Neural cell (in vitro differentiated cells): ENCODE data around the gene SYT2. TPM values are rescaled to one million over a fixed set of nuclear protein-coding genes. Genes with fewer than 3 reads are reported as not detected.
"Not testable (repeated sequence)": the region's sequence is repeated elsewhere in the genome, so short reads cannot be mapped to it uniquely, and the experiment has no call there.

ENCODE experiments used
- H2AFZ ChIP-seq: fragments of 200-600, 300-800 bp; sonication (generic), shearing (Covaris generic); 2 replicates; pipeline ENCODE4 v1.6.0; 2014; ENCODE audit warnings: low read depth, mild to moderate bottlenecking, antibody characterized with exemption, low read length, moderate library complexity
- H3F3A ChIP-seq: fragments of 200-600 bp; shearing (Covaris generic); 2 replicates; pipeline ENCODE4 v1.6.1; 2016; ENCODE audit warnings: mild to moderate bottlenecking, moderate library complexity, mixed read lengths, antibody characterized with exemption, low read length; ENCODE audit not compliant: insufficient read depth, poor library complexity, severe bottlenecking
- H3K27ac ChIP-seq: fragments of 200-600, 300-800 bp; sonication (generic), shearing (Covaris generic); 2 replicates; pipeline ENCODE4 v1.5.1; 2014; ENCODE audit warnings: mild to moderate bottlenecking, low read length, moderate library complexity
- H3K27me3 ChIP-seq: fragments of 300-800, 200-600 bp; sonication (generic), shearing (Covaris generic); 2 replicates; pipeline ENCODE4 v1.6.0; 2014; ENCODE audit warnings: mild to moderate bottlenecking, low read depth, low read length, moderate library complexity; ENCODE audit not compliant: insufficient read depth
- H3K36me3 ChIP-seq: fragments of 300-800, 200-600 bp; sonication (generic), shearing (Covaris generic); 2 replicates; pipeline ENCODE4 v1.5.1; 2014; ENCODE audit warnings: mild to moderate bottlenecking, antibody characterized with exemption, low read length, moderate library complexity; ENCODE audit not compliant: insufficient read depth
- H3K4me2 ChIP-seq: fragments of 300-800, 200-600 bp; sonication (generic), shearing (Covaris generic); 2 replicates; pipeline ENCODE4 v1.6.0; 2014; ENCODE audit warnings: mild to moderate bottlenecking, low read length
- H3K4me3 ChIP-seq: fragments of 300-800, 200-600 bp; sonication (generic), shearing (Covaris generic); 2 replicates; pipeline ENCODE4 v1.5.1; 2014; ENCODE audit warnings: mild to moderate bottlenecking, low read length, moderate library complexity
- H3K79me2 ChIP-seq: fragments of 200-600 bp; shearing (Covaris generic); replicated peaks from 2 replicates; pipeline ENCODE4 v1.6.0; 2014; ENCODE audit warnings: mild to moderate bottlenecking, low read length, moderate library complexity; ENCODE audit not compliant: insufficient read depth
- H3K9ac ChIP-seq: fragments of 300-800, 200-600 bp; sonication (generic), shearing (Covaris generic); 2 replicates; pipeline ENCODE4 v1.6.1; 2016; ENCODE audit warnings: mild to moderate bottlenecking, low read length, mixed read lengths
- H3K9me2 ChIP-seq: fragments of 200-600 bp; shearing (Covaris generic); 2 replicates; pipeline ENCODE4 v1.6.1; 2016; ENCODE audit warnings: mild to moderate bottlenecking, low read length, mixed read lengths; ENCODE audit not compliant: insufficient read depth
- H3K9me3 ChIP-seq: fragments of 200-600, 300-800 bp; sonication (generic), shearing (Covaris generic); 2 replicates; pipeline ENCODE4 v1.6.1; 2016; ENCODE audit warnings: mild to moderate bottlenecking, mixed run types, low read length, moderate library complexity, mixed read lengths
- H4K20me1 ChIP-seq: fragments of 200-600 bp; shearing (Covaris generic); 2 replicates; pipeline ENCODE4 v1.6.1; 2016; ENCODE audit warnings: mild to moderate bottlenecking, mixed run types; ENCODE audit not compliant: insufficient read depth
- CTCF ChIP-seq: fragments of 450-650 bp; IDR thresholded peaks from 2 replicates; pipeline ENCODE4 v1.5.1; 2014; ENCODE audit warnings: antibody characterized with exemption, mild to moderate bottlenecking, moderate library complexity; ENCODE audit not compliant: poor library complexity, severe bottlenecking
- EP300 ChIP-seq: fragments of 450-650 bp; conservative IDR thresholded peaks from 2 replicates; pipeline ENCODE4 v1.6.1; 2014; ENCODE audit warnings: antibody characterized with exemption, mild to moderate bottlenecking, moderate library complexity; ENCODE audit not compliant: poor library complexity, severe bottlenecking
- EZH2 ChIP-seq: fragments of 200-600, 300-800 bp; shearing (Covaris generic), sonication (generic); IDR thresholded peaks from 2 replicates; pipeline ENCODE4 v1.6.1; 2014; ENCODE audit warnings: antibody characterized with exemption, low read length, borderline replicate concordance, mild to moderate bottlenecking; ENCODE audit not compliant: insufficient read depth, poor library complexity, severe bottlenecking
- MXI1 ChIP-seq: fragments of 450-650 bp; conservative IDR thresholded peaks from 2 replicates; pipeline ENCODE4 v1.6.1; 2014; ENCODE audit warnings: antibody characterized with exemption, mild to moderate bottlenecking; ENCODE audit not compliant: poor library complexity, severe bottlenecking
- POLR2AphosphoS5 ChIP-seq: IDR thresholded peaks from 2 replicates; pipeline ENCODE4 v1.6.1; 2012
- RAD21 ChIP-seq: fragments of 450-650 bp; conservative IDR thresholded peaks from 2 replicates; pipeline ENCODE4 v1.6.1; 2014; ENCODE audit warnings: antibody characterized with exemption, mild to moderate bottlenecking, moderate library complexity
- REST ChIP-seq: IDR thresholded peaks from 2 replicates; pipeline ENCODE4 v1.6.1; 2012; ENCODE audit warnings: borderline replicate concordance
- SMC3 ChIP-seq: fragments of 450-650 bp; conservative IDR thresholded peaks from 2 replicates; pipeline ENCODE4 v1.6.1; 2014; ENCODE audit warnings: antibody characterized with exemption, mild to moderate bottlenecking, moderate library complexity; ENCODE audit not compliant: poor library complexity
- TAF1 ChIP-seq: IDR thresholded peaks from 2 replicates; pipeline ENCODE4 v1.6.1; 2012; ENCODE audit warnings: low read depth
- polyA plus RNA-seq: library from polyadenylated mRNA; depleted of rRNA; stranded (reverse); fragments of >200 nt; gene quantifications from 2 replicates; pipeline ENCODE4 v1.2.3, GENCODE V29; 2014

The SYT2 gene
- polyA plus RNA-seq, 1 donor from 2014 or later: 0.04 TPM

DNA sequence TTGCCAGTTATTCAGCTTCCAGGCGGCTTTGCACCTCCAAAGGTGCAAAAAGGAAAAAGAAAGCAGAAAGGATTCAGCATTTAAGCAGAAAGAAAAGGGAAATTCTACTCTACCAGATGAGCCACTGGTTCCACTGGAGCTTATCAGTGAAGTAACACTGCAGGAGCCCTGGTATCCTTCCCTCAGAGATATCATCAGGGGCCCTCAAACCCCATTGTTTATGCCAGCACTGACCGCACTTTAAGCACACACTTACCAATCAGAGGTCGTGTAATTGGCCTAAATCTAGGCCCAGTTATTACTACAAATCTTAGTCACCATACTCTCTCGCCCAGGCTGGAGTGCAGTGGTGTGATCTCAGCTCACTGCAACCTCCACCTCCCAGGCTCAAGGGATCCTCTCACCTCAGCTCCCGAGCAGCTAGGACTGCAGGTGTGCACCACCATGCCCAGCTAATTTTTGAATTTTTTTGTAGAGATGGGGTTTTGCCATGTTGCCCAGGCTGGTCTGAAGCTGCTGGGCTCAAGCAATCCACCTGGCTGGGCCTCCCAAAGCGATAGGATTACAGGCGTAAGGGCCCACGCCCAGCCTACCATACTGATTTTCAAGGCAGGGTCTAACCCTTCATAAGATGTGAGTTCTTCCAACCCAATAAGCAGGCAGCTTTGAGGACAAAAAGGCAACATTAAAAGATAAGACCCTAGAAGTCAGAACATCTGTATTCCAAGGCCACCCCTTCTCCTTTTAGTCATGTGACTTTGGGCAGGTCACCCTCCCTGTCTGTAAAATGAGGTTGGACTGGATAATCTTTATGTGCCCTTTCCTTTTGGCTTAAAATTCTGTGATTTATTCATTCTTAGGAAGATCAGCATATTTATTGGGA lies 125.3 kb downstream of the SYT2 start:
- Histone ChIP-seq H3K9ac (no peak overlapping the region), H3K36me3 (no peaks in the 10 kb centered on the region), H3K9me3 (no peaks in the 10 kb centered on the region), H3K9me2 (no peaks in the 10 kb centered on the region), H2AFZ (no peak overlapping the region), H3K4me2 (no peak overlapping the region), H4K20me1 (no peaks in the 10 kb centered on the region), H3K27me3 (no peaks in the 10 kb centered on the region), H3K79me2 (no peaks in the 10 kb centered on the region), H3K27ac (peak overlapping the region; percentile 59), H3K4me3 (no peak overlapping the region), H3F3A (no peaks in the 10 kb centered on the region)
- TF ChIP-seq POLR2AphosphoS5: no peak

DNA sequence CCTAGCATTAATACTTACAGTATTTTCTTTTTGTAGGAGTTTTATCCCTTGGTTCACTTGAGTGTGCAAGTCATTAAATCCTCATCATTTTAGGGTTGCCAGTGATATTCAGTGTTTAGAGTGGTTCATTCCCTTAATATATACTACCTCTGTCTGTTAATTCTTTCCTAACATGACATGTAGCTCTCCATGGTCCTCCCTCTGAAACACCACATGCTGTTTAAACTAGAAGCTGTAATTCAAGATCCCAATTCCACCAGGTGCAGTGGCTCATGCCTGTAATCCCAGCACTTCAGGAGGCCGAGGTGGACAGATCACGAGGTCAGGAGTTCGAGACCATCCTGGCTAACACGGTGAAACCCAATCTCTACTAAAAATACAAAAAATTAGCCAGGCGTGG lies 127.9 kb downstream of the SYT2 start:
- not testable (repeated sequence) for H3K9ac ChIP-seq, H3K36me3 ChIP-seq, H3K27ac ChIP-seq, H3K4me2 ChIP-seq, H3F3A ChIP-seq, H3K9me3 ChIP-seq, H2AFZ ChIP-seq, H3K27me3 ChIP-seq, H4K20me1 ChIP-seq, H3K79me2 ChIP-seq, H3K4me3 ChIP-seq, H3K9me2 ChIP-seq

DNA sequence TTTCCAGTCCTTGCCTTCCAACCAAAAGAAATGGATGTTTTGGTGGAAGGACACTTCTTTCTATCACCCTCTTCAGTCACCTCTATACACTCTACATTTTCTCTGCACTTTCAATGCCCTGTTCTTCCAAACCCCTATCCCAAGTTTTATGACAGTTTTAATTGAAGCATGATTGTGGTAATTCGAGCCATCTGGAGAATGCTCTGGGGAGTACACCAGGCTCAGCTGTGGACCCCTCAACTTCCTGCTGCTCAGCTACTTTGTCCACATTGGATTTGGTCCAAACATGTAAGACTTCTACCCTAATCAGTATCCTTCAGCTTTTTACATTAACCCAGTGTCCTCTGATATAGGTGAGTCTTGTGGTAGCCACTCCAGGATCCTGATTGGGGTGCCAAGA lies 129.6 kb downstream of the SYT2 start:
- H3K79me2 ChIP-seq: no peaks in the 10 kb centered on the region
- no peaks in the 10 kb centered on the region for H3K36me3 ChIP-seq
- no peak overlapping the region for H3K4me2 ChIP-seq
- H4K20me1 ChIP-seq: no peaks in the 10 kb centered on the region
- H2AFZ ChIP-seq: no peak overlapping the region
- H3F3A ChIP-seq: no peaks in the 10 kb centered on the region
- H3K27me3 ChIP-seq: peaks cover 4% of the 10 kb centered on the region
- no peaks in the 10 kb centered on the region for H3K9me2 ChIP-seq
- no peak overlapping the region for H3K27ac ChIP-seq
- TF ChIP-seq MXI1 (no peak), CTCF (no peak), REST (no peak), TAF1 (no peak), EP300 (no peak), SMC3 (no peak), EZH2 (no peak), POLR2AphosphoS5 (no peak), RAD21 (no peak)
- no peak overlapping the region for H3K9ac ChIP-seq
- H3K9me3 ChIP-seq: no peaks in the 10 kb centered on the region
- no peak overlapping the region for H3K4me3 ChIP-seq
